Calu3 (cell line): ENCODE measurements around the gene CDH22. TPM values are rescaled to one million over a fixed set of nuclear protein-coding genes. Genes with fewer than 3 reads are reported as not detected.

Experiments used
- BruUV-seq: library from RNA; stranded (reverse); fragments of 400-500 nt; replicated peaks from 2 replicates; lab custom pipeline; 2021; lab: Mats Ljungman, UMichigan
- CTCF ChIA-PET: fragments of 300-600 bp; sonication (Branson Sonifier 250); formaldehyde crosslinking; loops from one replicate; lab custom pipeline; 2022; ENCODE audit warnings: antibody characterized with exemption; lab: Charles Lee
- DNase-seq: peaks from one replicate; pipeline ENCODE4 v3.0.0; 2022
- H3K27ac Mint-ChIP-seq: one replicate; pipeline ENCODE4 v1.8.0; 2022; ENCODE audit warnings: mixed read lengths; ENCODE audit not compliant: unreplicated experiment
- H3K27me3 Mint-ChIP-seq: one replicate; pipeline ENCODE4 v1.8.0; 2022; ENCODE audit warnings: mixed read lengths; ENCODE audit not compliant: unreplicated experiment
- H3K36me3 Mint-ChIP-seq: one replicate; pipeline ENCODE4 v1.8.0; 2022; ENCODE audit warnings: mild to moderate bottlenecking, moderate library complexity, mixed read lengths; ENCODE audit not compliant: insufficient read depth, unreplicated experiment
- H3K4me1 Mint-ChIP-seq: one replicate; pipeline ENCODE4 v1.8.0; 2022; ENCODE audit warnings: mild to moderate bottlenecking, low read depth, mixed read lengths; ENCODE audit not compliant: unreplicated experiment
- H3K4me3 Mint-ChIP-seq: one replicate; pipeline ENCODE4 v1.8.0; 2022; ENCODE audit warnings: mild to moderate bottlenecking, low read depth, moderate library complexity, mixed read lengths; ENCODE audit not compliant: unreplicated experiment
- H3K9me3 Mint-ChIP-seq: one replicate; pipeline ENCODE4 v1.8.0; 2022; ENCODE audit warnings: low read depth, mixed read lengths; ENCODE audit not compliant: unreplicated experiment
- CTCF ChIP-seq: fragments of 200-600 bp; IDR thresholded peaks from one replicate; pipeline ENCODE4 v1.8.0; 2022; ENCODE audit warnings: antibody characterized with exemption; ENCODE audit not compliant: unreplicated experiment
- intact Hi-C: fragments of 100-400 bp; cut with micrococcal nuclease; formaldehyde crosslinking; loops from one replicate; pipeline ENCODE4 v1.10.0; 2022; ENCODE audit not compliant: unreplicated experiment
- total RNA-seq: library from RNA; stranded (reverse); gene quantifications from 2 replicates; pipeline ENCODE4 v1.2.3, GENCODE V29; 2022

The CDH22 gene
- total RNA-seq, 1 experiment from 2014 or later = not detected

GRCh38 chr20:46330831-46331371 lies 22.6 kb upstream of the CDH22 start:
- no peak for DNase-seq
- Mint-ChIP-seq H3K4me1 (no peaks in the 10 kb centered on the region), H3K27me3 (peaks cover 100% of the 10 kb centered on the region), H3K36me3 (no peaks in the 10 kb centered on the region), H3K9me3 (no peaks in the 10 kb centered on the region), H3K4me3 (no peak overlapping the region), H3K27ac (no peak overlapping the region)
- BruUV-seq = no TSS peak
- intact Hi-C loops = loop anchor here (10.0 kb wide), 1 partner anchor 306 kb away; the partner anchor contains the start of gene SLC12A5
- CTCF ChIA-PET = interaction anchor here (0.8 kb wide), 1 partner anchor 8 kb away, joined by 3 read pairs; no protein-coding TSS in a partner anchor
- TF ChIP-seq CTCF = no peak

- H3K27me3 Mint-ChIP-seq = peaks cover 100% of the 10 kb centered on the region
- no peak overlapping the region for H3K27ac Mint-ChIP-seq
- TF ChIP-seq CTCF = no peak
- H3K9me3 Mint-ChIP-seq = no peaks in the 10 kb centered on the region
- no TSS peak for BruUV-seq
- intact Hi-C loops = loop anchor here (10.0 kb wide), 1 partner anchor 305 kb away; the partner anchor contains the start of gene SLC12A5
- no peak overlapping the region for H3K4me3 Mint-ChIP-seq
- no peaks in the 10 kb centered on the region for H3K4me1 Mint-ChIP-seq
- no peak for DNase-seq
- no peaks in the 10 kb centered on the region for H3K36me3 Mint-ChIP-seq
- CTCF ChIA-PET = interaction anchor here (1.2 kb wide), 1 partner anchor 36 kb away, joined by 4 read pairs; no protein-coding TSS in a partner anchor
These were observed 21.9 kb upstream of the CDH22 start for GRCh38 chr20:46330072-46330763.

GRCh38 chr20:46328200-46328882 lies 20.0 kb upstream of the CDH22 start:
- CTCF ChIA-PET = no interaction called here

More at GRCh38 chr20:46328200-46328882, 20.0 kb upstream of the CDH22 start:
- no peak for DNase-seq
- no peak overlapping the region for H3K27ac Mint-ChIP-seq
- H3K9me3 Mint-ChIP-seq = no peaks in the 10 kb centered on the region
- BruUV-seq = no TSS peak
- peaks cover 100% of the 10 kb centered on the region for H3K27me3 Mint-ChIP-seq
- no peak for TF ChIP-seq CTCF
- intact Hi-C loops = no loop called here
- no peaks in the 10 kb centered on the region for H3K4me1 Mint-ChIP-seq
- no peak overlapping the region for H3K4me3 Mint-ChIP-seq
- no peaks in the 10 kb centered on the region for H3K36me3 Mint-ChIP-seq
